ENCODE measurements around the gene MANBA.

The MANBA gene

GRCh38 chr4:102612210-102612609 is 148.6 kb downstream of the MANBA start:
- intact Hi-C loops (cut with DNase I; ENCODE audit: low total_unique reads) = loop anchor here (10.0 kb wide), 1 partner anchor 157 kb away; no protein-coding TSS in a partner anchor
- H3K27ac ChIP-seq = no peak overlapping the region

GRCh38 chr4:102610476-102610875 is 150.3 kb downstream of the MANBA start:
- H3K9me3 ChIP-seq = no peaks in the 10 kb centered on the region
- no peaks in the 10 kb centered on the region for H3K27me3 ChIP-seq
- no peak for TF ChIP-seq CTCF (IDR thresholded peaks at IDR 0.05)
- peaks cover 83 to 94% (median 85%) of the 10 kb centered on the region in 3 donors for H3K36me3 ChIP-seq
- no peaks in the 10 kb centered on the region for H3K4me1 ChIP-seq
- intact Hi-C loops (cut with DNase I; ENCODE audit: low total_unique reads) = loop anchor here (10.0 kb wide), 1 partner anchor 156 kb away; no protein-coding TSS in a partner anchor
- no peak overlapping the region for H3K4me3 ChIP-seq
- no peak for DNase-seq
- H3K27ac ChIP-seq = no peak overlapping the region

More at GRCh38 chr4:102612210-102612609, 148.6 kb downstream of the MANBA start:
- Histone ChIP-seq H3K4me1 (no peaks in the 10 kb centered on the region), H3K27me3 (no peaks in the 10 kb centered on the region), H3K36me3 (peaks cover 82 to 96% (median 86%) of the 10 kb centered on the region in 3 donors), H3K4me3 (no peak overlapping the region), H3K9me3 (no peaks in the 10 kb centered on the region)
- no peak for TF ChIP-seq CTCF (IDR thresholded peaks at IDR 0.05)
- no peak for DNase-seq

- TF ChIP-seq CTCF (IDR thresholded peaks at IDR 0.05) = no peak
- Histone ChIP-seq H3K36me3 (peaks cover 78 to 90% (median 85%) of the 10 kb centered on the region in 3 donors), H3K4me3 (no peak overlapping the region), H3K9me3 (no peaks in the 10 kb centered on the region), H3K27ac (no peak overlapping the region), H3K4me1 (no peaks in the 10 kb centered on the region), H3K27me3 (no peaks in the 10 kb centered on the region)
- DNase-seq = no peak
- intact Hi-C loops (cut with DNase I; ENCODE audit: low total_unique reads) = loop anchor here (10.0 kb wide), 1 partner anchor 155 kb away; no protein-coding TSS in a partner anchor
Measured at GRCh38 chr4:102610007-102610406, 150.8 kb downstream of the MANBA start.

GRCh38 chr4:102608190-102608589 is 152.6 kb downstream of the MANBA start:
- intact Hi-C loops (cut with DNase I; ENCODE audit: low total_unique reads) = no loop called here
- no peak overlapping the region for H3K27ac ChIP-seq
- no peaks in the 10 kb centered on the region for H3K27me3 ChIP-seq
- TF ChIP-seq CTCF (IDR thresholded peaks at IDR 0.05) = no peak
- peaks cover 60 to 90% (median 69%) of the 10 kb centered on the region in 3 donors for H3K36me3 ChIP-seq
- H3K9me3 ChIP-seq = no peaks in the 10 kb centered on the region
- no peaks in the 10 kb centered on the region for H3K4me1 ChIP-seq
- no peak for DNase-seq
- H3K4me3 ChIP-seq = no peak overlapping the region

- intact Hi-C loops (cut with DNase I; ENCODE audit: low total_unique reads) = no loop called here
- Histone ChIP-seq H3K4me3 (no peak overlapping the region), H3K9me3 (no peaks in the 10 kb centered on the region), H3K4me1 (no peaks in the 10 kb centered on the region), H3K27ac (no peak overlapping the region), H3K36me3 (peaks cover 54 to 90% (median 68%) of the 10 kb centered on the region in 3 donors), H3K27me3 (no peaks in the 10 kb centered on the region)
- no peak for DNase-seq
- TF ChIP-seq CTCF (IDR thresholded peaks at IDR 0.05) = no peak
Measured at GRCh38 chr4:102606846-102607450, 153.8 kb downstream of the MANBA start.
